ENCODE data around the gene BACE2. TPM values are rescaled to one million over a fixed set of nuclear protein-coding genes. Genes with fewer than 3 reads are reported as not detected.

The BACE2 gene
- total and polyA plus RNA-seq, 2 of the 13 experiments (the other 11 are each of a cell fraction or from before 2014, with no cell fraction given) = 0.07 to 0.11 TPM

DNA sequence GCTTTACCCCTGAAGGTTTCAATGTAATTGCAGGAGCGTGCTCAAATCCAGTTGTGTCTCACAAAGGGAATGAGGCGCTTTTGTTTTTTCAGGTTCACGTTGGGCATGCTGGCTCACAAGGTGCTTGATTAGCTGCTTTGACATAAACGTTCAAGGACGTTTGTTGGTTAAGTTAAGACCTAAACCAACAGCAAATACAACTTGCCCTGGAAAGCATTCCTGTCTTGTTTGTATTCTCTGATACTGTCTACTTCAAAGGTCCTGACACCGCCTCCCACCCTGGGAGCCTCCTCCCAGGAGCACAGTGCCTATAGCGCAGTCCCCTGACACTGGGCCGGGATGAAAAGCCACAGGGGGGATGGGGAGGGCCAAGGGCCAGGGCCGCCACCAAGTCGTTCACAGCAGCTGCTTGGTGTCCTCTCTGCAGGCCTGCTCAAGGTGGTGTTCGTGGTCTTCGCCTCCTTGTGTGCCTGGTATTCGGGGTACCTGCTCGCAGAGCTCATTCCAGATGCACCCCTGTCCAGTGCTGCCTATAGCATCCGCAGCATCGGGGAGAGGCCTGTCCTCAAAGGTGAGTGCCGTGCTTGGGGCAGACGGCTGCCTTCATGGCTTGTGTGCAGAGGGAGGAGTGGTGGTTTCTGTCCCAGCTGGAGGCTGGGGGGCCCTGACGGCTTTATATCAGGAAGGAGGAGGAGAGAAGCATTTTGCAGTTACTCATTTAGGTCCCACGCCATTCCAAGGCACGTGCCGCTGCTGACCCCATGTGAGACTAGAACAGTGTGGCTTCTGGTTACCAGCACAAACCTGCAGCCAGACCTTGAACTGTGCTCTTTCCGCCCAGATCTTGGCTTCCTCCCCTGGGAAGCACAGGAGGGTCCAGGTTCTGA, 154.8 kb downstream of the BACE2 start (continued):
- TF ChIP-seq, protein P1, sequence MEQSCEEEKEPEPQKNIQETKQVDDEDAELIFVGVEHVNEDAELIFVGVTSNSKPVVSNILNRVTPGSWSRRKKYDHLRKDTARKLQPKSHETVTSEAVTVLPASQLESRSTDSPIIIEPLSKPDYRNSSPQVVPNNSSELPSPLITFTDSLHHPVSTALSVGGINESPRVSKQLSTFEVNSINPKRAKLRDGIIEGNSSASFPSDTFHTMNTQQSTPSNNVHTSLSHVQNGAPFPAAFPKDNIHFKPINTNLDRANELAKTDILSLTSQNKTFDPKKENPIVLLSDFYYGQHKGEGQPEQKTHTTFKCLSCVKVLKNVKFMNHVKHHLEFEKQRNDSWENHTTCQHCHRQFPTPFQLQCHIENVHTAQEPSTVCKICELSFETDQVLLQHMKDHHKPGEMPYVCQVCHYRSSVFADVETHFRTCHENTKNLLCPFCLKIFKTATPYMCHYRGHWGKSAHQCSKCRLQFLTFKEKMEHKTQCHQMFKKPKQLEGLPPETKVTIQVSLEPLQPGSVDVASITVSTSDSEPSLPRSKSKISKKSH (CRISPR knock-in tag; IDR thresholded peaks at IDR 0.05; ENCODE audit: borderline replicate concordance) = 0 out of 2 replicates have a peak, but pooled peaks have one; percentile 36
- TF ChIP-seq PHB2 (IDR thresholded peaks at IDR 0.05; ENCODE audit: partially characterized antibody) = no peak
- TF ChIP-seq LCORL (IDR thresholded peaks at IDR 0.05) = no peak
- TF ChIP-seq LCORL (CRISPR knock-in tag; IDR thresholded peaks at IDR 0.05) = peak; percentile 78
- TF ChIP-seq ZIK1 (CRISPR knock-in tag; IDR thresholded peaks at IDR 0.05; ENCODE audit: borderline replicate concordance, low read depth) = no peak
- TF ChIP-seq ISL2 (CRISPR knock-in tag; IDR thresholded peaks at IDR 0.05) = peak; percentile 93
- no peak for TF ChIP-seq ZNF557 (CRISPR knock-in tag; IDR thresholded peaks at IDR 0.05)
- TF ChIP-seq, protein P2, sequence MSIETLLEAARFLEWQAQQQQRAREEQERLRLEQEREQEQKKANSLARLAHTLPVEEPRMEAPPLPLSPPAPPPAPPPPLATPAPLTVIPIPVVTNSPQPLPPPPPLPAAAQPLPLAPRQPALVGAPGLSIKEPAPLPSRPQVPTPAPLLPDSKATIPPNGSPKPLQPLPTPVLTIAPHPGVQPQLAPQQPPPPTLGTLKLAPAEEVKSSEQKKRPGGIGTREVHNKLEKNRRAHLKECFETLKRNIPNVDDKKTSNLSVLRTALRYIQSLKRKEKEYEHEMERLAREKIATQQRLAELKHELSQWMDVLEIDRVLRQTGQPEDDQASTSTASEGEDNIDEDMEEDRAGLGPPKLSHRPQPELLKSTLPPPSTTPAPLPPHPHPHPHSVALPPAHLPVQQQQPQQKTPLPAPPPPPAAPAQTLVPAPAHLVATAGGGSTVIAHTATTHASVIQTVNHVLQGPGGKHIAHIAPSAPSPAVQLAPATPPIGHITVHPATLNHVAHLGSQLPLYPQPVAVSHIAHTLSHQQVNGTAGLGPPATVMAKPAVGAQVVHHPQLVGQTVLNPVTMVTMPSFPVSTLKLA (IDR thresholded peaks at IDR 0.05) = peak; percentile 20; the same call in 1 of the 2 replicates
- peak; percentile 91 for TF ChIP-seq ZNF292 (CRISPR knock-in tag; IDR thresholded peaks at IDR 0.05; ENCODE audit: borderline replicate concordance, low read depth)
- TF ChIP-seq ZFP1 (CRISPR knock-in tag; IDR thresholded peaks at IDR 0.05) = no peak; the same call in none of the 2 replicates
- 0 out of 2 replicates have a peak, but pooled peaks have one; percentile 91 for TF ChIP-seq SMYD3 (CRISPR knock-in tag; IDR thresholded peaks at IDR 0.05)
- TF ChIP-seq ZSCAN9 (CRISPR knock-in tag; IDR thresholded peaks at IDR 0.05; ENCODE audit: borderline replicate concordance) = peak; percentile 14; the same call in 1 of the 2 replicates
- no peak for TF ChIP-seq NFRKB (IDR thresholded peaks at IDR 0.05)
- 0 out of 2 replicates have a peak, but pooled peaks have one; percentile 8 for TF ChIP-seq ZNF749 (CRISPR knock-in tag; IDR thresholded peaks at IDR 0.05; ENCODE audit: borderline replicate concordance)
- TF ChIP-seq, protein P3, sequence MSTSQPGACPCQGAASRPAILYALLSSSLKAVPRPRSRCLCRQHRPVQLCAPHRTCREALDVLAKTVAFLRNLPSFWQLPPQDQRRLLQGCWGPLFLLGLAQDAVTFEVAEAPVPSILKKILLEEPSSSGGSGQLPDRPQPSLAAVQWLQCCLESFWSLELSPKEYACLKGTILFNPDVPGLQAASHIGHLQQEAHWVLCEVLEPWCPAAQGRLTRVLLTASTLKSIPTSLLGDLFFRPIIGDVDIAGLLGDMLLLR (CRISPR knock-in tag; IDR thresholded peaks at IDR 0.05) = peak; percentile 7; the same call in 1 of the 2 replicates
- 0 out of 2 replicates have a peak, but pooled peaks have one; percentile 72 for TF ChIP-seq ZNF543 (CRISPR knock-in tag; IDR thresholded peaks at IDR 0.05)
- no peak for TF ChIP-seq TOE1 (CRISPR knock-in tag; IDR thresholded peaks at IDR 0.05)
- no peak for TF ChIP-seq MZF1 (CRISPR knock-in tag; IDR thresholded peaks at IDR 0.05; ENCODE audit: borderline replicate concordance)
- TF ChIP-seq, protein P4, sequence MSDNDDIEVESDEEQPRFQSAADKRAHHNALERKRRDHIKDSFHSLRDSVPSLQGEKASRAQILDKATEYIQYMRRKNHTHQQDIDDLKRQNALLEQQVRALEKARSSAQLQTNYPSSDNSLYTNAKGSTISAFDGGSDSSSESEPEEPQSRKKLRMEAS (IDR thresholded peaks at IDR 0.05) = peak; percentile 81
- TF ChIP-seq ZNF577 (CRISPR knock-in tag; IDR thresholded peaks at IDR 0.05; ENCODE audit: borderline replicate concordance, low read depth) = no peak
- TF ChIP-seq, protein P5, sequence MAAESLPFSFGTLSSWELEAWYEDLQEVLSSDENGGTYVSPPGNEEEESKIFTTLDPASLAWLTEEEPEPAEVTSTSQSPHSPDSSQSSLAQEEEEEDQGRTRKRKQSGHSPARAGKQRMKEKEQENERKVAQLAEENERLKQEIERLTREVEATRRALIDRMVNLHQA (CRISPR knock-in tag; IDR thresholded peaks at IDR 0.05) = no peak
- TF ChIP-seq, protein P6, sequence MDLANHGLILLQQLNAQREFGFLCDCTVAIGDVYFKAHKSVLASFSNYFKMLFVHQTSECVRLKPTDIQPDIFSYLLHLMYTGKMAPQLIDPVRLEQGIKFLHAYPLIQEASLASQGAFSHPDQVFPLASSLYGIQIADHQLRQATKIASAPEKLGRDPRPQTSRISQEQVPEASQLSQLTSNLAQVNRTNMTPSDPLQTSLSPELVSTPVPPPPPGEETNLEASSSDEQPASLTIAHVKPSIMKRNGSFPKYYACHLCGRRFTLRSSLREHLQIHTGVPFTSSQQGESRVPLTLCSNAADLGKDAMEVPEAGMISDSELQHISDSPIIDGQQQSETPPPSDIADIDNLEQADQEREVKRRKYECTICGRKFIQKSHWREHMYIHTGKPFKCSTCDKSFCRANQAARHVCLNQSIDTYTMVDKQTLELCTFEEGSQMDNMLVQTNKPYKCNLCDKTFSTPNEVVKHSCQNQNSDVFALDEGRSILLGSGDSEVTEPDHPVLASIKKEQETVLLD (CRISPR knock-in tag; IDR thresholded peaks at IDR 0.05; ENCODE audit: low read depth) = no peak
- TF ChIP-seq SNAI1 (CRISPR knock-in tag; IDR thresholded peaks at IDR 0.05; ENCODE audit: borderline replicate concordance) = no peak
